MM.1S (cell line): ENCODE results near the gene TICAM1.
"Not testable (repeated sequence)": the region's sequence is repeated elsewhere in the genome, so short reads cannot be mapped to it uniquely, and the experiment has no call there.

ENCODE experiments used
- DNase-seq: peaks from one replicate; pipeline ENCODE4 v3.0.0-alpha.2; 2015
- H2AFZ ChIP-seq: fragments of 300-600 bp; sonication (generic); 2 replicates; pipeline ENCODE4 v1.6.0; 2016; ENCODE audit warnings: antibody characterized with exemption, low read length
- H3F3A ChIP-seq: fragments of 300-600 bp; sonication (generic); 2 replicates; pipeline ENCODE4 v1.6.1; 2016; ENCODE audit warnings: mild to moderate bottlenecking, antibody characterized with exemption, low read length, moderate library complexity, mixed read lengths; ENCODE audit not compliant: insufficient read depth
- H3K27ac ChIP-seq: fragments of 300-600 bp; sonication (generic); 2 replicates; pipeline ENCODE4 v1.5.1; 2016; ENCODE audit warnings: mild to moderate bottlenecking, low read length
- H3K27me3 ChIP-seq: fragments of 300-600 bp; sonication (generic); replicated peaks from 2 replicates; pipeline ENCODE4 v1.6.0; 2016; ENCODE audit warnings: low read length; ENCODE audit not compliant: insufficient read depth
- H3K36me3 ChIP-seq: fragments of 300-600 bp; sonication (generic); replicated peaks from 2 replicates; pipeline ENCODE4 v1.6.1; 2016; ENCODE audit warnings: mild to moderate bottlenecking, low read length, mixed read lengths; ENCODE audit not compliant: insufficient read depth
- H3K4me1 ChIP-seq: fragments of 300-600 bp; sonication (generic); 2 replicates; pipeline ENCODE4 v1.6.1; 2016; ENCODE audit warnings: low read length, mixed read lengths
- H3K4me2 ChIP-seq: fragments of 300-600 bp; sonication (generic); 2 replicates; pipeline ENCODE4 v1.6.0; 2016; ENCODE audit warnings: low read depth, low read length
- H3K4me3 ChIP-seq: fragments of 300-600 bp; sonication (generic); 2 replicates; pipeline ENCODE4 v1.5.1; 2016; ENCODE audit warnings: low read length, mixed read lengths
- H3K79me2 ChIP-seq: fragments of 300-600 bp; sonication (generic); 2 replicates; pipeline ENCODE4 v1.6.1; 2016; ENCODE audit warnings: mixed run types, low read length, mixed read lengths
- H3K9ac ChIP-seq: fragments of 300-600 bp; sonication (generic); 2 replicates; pipeline ENCODE4 v1.6.1; 2016; ENCODE audit warnings: low read length, mixed read lengths
- H3K9me2 ChIP-seq: fragments of 300-600 bp; sonication (generic); replicated peaks from 2 replicates; pipeline ENCODE4 v1.6.1; 2016; ENCODE audit warnings: mild to moderate bottlenecking, low read length, mixed read lengths; ENCODE audit not compliant: insufficient read depth
- H3K9me3 ChIP-seq: fragments of 300-600 bp; sonication (generic); replicated peaks from 2 replicates; pipeline ENCODE4 v1.6.1; 2016; ENCODE audit warnings: mild to moderate bottlenecking, low read length, mixed read lengths; ENCODE audit not compliant: insufficient read depth
- H4K20me1 ChIP-seq: fragments of 300-600 bp; sonication (generic); 2 replicates; pipeline ENCODE4 v1.6.1; 2016; ENCODE audit warnings: mild to moderate bottlenecking, low read length, moderate library complexity, mixed read lengths; ENCODE audit not compliant: insufficient read depth
- CTCF ChIP-seq: fragments of 300-600 bp; sonication (generic); IDR thresholded peaks from 2 replicates; pipeline ENCODE4 v1.5.1; 2016; ENCODE audit warnings: antibody characterized with exemption, low read length, mixed read lengths
- EZH2 ChIP-seq: fragments of 300-600 bp; sonication (generic); optimal IDR thresholded peaks from 2 replicates; pipeline ENCODE3; 2017; ENCODE audit warnings: low read depth, mild to moderate bottlenecking, antibody characterized with exemption, low read length, mixed read lengths
- EZH2phosphoT487 ChIP-seq: fragments of 300-600 bp; sonication (generic); IDR thresholded peaks from 2 replicates; pipeline ENCODE4 v1.6.1; 2018; ENCODE audit warnings: antibody characterized with exemption, low read length

Gene TICAM1

GRCh38 chr19:4830332-4830731 is 1.2 kb downstream of the TICAM1 start:
- Histone ChIP-seq H3K4me2 (peak overlapping the region; percentile 65), H3K79me2 (peaks cover 47% of the 10 kb centered on the region), H2AFZ (no peak overlapping the region)

GRCh38 chr19:4829001-4829712 is 2.4 kb downstream of the TICAM1 start:
- Histone ChIP-seq H3K9me3 (no peaks in the 10 kb centered on the region), H3K27me3 (no peaks in the 10 kb centered on the region), H2AFZ (no peak overlapping the region), H3K4me1 (peaks cover 7% of the 10 kb centered on the region), H3K4me2 (no peak overlapping the region), H3K9me2 (no peaks in the 10 kb centered on the region), H3K27ac (no peak overlapping the region), H4K20me1 (no peaks in the 10 kb centered on the region), H3F3A (peaks cover 15% of the 10 kb centered on the region), H3K79me2 (peaks cover 56% of the 10 kb centered on the region), H3K9ac (no peak overlapping the region), H3K4me3 (no peak overlapping the region), H3K36me3 (no peaks in the 10 kb centered on the region)
- DNase-seq, result no peak
- TF ChIP-seq EZH2 (no peak), EZH2phosphoT487 (no peak), CTCF (no peak)

More at GRCh38 chr19:4830332-4830731, 1.2 kb downstream of the TICAM1 start:
- peaks cover 15% of the 10 kb centered on the region for H3F3A ChIP-seq
- peak overlapping the region; percentile 96 for H3K4me3 ChIP-seq
- H3K36me3 ChIP-seq, result no peaks in the 10 kb centered on the region
- H3K9me3 ChIP-seq, result no peaks in the 10 kb centered on the region
- H3K9me2 ChIP-seq, result no peaks in the 10 kb centered on the region
- no peaks in the 10 kb centered on the region for H4K20me1 ChIP-seq
- no peak overlapping the region; the same call in 1 of the 2 replicates for H3K27ac ChIP-seq
- DNase-seq, result no peak
- H3K9ac ChIP-seq, result peak overlapping the region; percentile 84; the same call in 1 of the 2 replicates
- H3K27me3 ChIP-seq, result no peaks in the 10 kb centered on the region
- TF ChIP-seq CTCF (no peak), EZH2phosphoT487 (no peak), EZH2 (no peak)
- H3K4me1 ChIP-seq, result peaks cover 7% of the 10 kb centered on the region

- Histone ChIP-seq H3K27ac (no peak overlapping the region), H3F3A (no peaks in the 10 kb centered on the region), H3K27me3 (no peaks in the 10 kb centered on the region), H2AFZ (no peak overlapping the region), H3K9me3 (no peaks in the 10 kb centered on the region), H3K4me1 (no peaks in the 10 kb centered on the region), H3K4me3 (no peak overlapping the region), H3K9ac (no peak overlapping the region), H3K9me2 (no peaks in the 10 kb centered on the region), H3K36me3 (no peaks in the 10 kb centered on the region), H3K79me2 (peaks cover 52% of the 10 kb centered on the region), H4K20me1 (no peaks in the 10 kb centered on the region), H3K4me2 (no peak overlapping the region)
- no peak for DNase-seq
- TF ChIP-seq CTCF (no peak), EZH2phosphoT487 (no peak), EZH2 (no peak)
Observed at GRCh38 chr19:4823577-4823976, 7.9 kb downstream of the TICAM1 start.

- H3K4me2 ChIP-seq, H3K9me2 ChIP-seq, H3K4me1 ChIP-seq, H2AFZ ChIP-seq, DNase-seq, H3K9me3 ChIP-seq, H3K27me3 ChIP-seq, H4K20me1 ChIP-seq, H3F3A ChIP-seq, H3K27ac ChIP-seq, H3K36me3 ChIP-seq, H3K4me3 ChIP-seq, H3K9ac ChIP-seq: not testable (repeated sequence)
- peaks cover 44% of the 10 kb centered on the region for H3K79me2 ChIP-seq
Observed at GRCh38 chr19:4822354-4822753, 9.2 kb downstream of the TICAM1 start.
